GM04504 (cell line): ENCODE measurements around the gene ETV6.

ENCODE experiments used
- DNase-seq: peaks from one replicate; pipeline ENCODE4 v3.0.0-alpha.2; 2012; ENCODE audit warnings: low read depth

ETV6 gene

GRCh38 chr12:11805680-11806079, 156.2 kb downstream of the ETV6 start:
- no peak for DNase-seq

- no peak for DNase-seq
Measured at GRCh38 chr12:11807458-11807857, 158.0 kb downstream of the ETV6 start.

DNA sequence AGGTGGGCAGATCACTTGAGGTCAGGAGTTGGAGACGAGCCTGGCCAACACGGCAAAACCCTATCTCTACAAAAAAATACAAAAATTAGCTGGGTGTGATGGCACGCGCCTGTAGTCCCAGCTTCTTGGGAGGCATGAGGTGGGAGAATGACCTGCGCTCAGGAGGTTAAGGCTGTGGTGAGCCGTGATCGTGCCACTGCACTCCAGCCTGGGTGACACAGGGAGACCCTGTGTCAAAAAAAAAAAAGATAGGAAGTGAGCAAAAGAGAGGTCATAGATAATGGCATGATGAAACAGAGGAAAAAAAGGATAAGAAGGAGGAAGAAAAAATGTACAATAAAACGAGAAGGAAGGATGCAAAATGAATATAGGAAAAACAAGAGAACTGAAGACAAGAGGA, 159.5 kb downstream of the ETV6 start:
- no peak for DNase-seq

- DNase-seq, result no peak
Measured at GRCh38 chr12:11810206-11810545, 160.7 kb downstream of the ETV6 start.

DNA sequence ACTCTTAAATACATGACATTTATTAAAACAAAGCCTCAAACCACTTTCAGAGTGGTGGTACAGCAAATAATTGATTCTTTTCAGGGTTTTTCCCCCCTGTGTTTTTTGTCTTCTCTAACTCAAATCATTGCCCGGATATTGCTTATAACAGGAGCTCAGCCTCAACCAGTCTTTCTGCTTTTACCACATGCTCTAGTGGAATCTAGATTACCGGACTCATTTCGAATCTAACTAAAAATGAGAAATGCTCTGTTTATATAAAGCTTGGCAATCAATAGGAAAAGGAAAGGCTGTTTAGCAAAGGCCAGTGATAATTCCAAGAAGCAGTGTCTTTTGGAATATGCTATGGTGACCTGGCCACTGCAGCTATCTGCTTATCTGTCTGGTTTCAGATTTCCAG, 161.5 kb downstream of the ETV6 start:
- no peak for DNase-seq

DNA sequence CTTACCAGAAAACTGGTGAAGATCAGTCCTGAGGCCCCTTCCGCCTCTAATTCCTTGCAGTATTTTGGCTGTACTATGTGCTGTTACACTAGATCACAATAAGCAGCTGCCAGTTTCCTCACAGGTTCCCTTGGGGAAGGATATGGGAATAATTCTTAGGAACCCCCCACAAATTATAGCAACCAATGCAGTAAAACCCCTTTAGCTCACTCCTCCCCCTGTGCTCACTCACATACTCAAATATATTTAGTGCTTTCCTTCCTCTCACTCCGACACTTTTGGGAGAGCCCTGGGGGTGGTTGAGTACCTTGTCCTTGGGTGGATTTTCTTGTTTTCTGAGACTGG, 162.7 kb downstream of the ETV6 start:
- DNase-seq, result no peak

GRCh38 chr12:11812586-11813437, 163.3 kb downstream of the ETV6 start:
- no peak for DNase-seq

- no peak for DNase-seq
Measured at GRCh38 chr12:11813438-11813813, 164.0 kb downstream of the ETV6 start.

DNA sequence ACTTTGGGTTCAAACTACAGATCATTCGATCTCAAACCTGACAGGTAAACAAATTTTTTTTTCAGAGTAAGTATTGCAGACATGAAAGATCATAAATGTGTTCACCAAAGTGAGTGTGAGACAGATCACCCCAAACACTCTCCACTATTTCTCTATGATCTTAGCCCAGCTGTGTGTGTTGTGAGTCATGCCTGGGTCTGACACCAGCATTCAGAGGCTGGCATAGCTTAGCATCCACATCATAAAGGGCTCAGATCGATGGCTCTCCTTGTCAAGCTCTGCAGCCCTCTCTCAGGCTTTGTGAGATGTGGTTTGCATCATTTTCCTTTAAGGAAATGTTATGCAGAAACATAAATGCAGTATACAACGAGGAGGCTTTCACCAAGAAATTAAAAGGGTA, 164.9 kb downstream of the ETV6 start:
- DNase-seq, result peak; percentile 46

DNA sequence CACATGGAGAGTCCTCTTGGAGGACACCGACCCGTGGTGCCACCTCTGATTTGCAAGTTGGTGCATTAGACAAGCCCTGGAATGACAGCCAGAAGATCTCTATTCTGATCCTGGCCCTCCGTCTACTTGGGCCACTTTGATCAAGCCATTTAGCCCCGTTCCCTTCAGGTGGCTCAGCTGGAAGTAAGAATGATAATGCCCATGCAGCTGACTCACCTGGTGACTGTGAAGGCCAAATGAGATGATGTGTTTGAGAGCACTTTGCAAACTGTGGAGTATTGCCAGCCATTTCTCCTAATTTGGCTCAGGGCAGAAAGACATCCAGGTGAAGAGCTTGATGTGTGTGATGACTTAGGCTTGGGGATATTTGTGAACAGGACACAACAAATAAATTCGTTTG, 165.9 kb downstream of the ETV6 start:
- DNase-seq, result no peak

- no peak for DNase-seq
Measured at GRCh38 chr12:11819643-11820042, 170.2 kb downstream of the ETV6 start.

- DNase-seq, result no peak
Measured at GRCh38 chr12:11820476-11820875, 171.0 kb downstream of the ETV6 start.

- no peak for DNase-seq
Measured at GRCh38 chr12:11821386-11822080, 172.1 kb downstream of the ETV6 start.

GRCh38 chr12:11822081-11822834, 172.8 kb downstream of the ETV6 start:
- no peak for DNase-seq

DNA sequence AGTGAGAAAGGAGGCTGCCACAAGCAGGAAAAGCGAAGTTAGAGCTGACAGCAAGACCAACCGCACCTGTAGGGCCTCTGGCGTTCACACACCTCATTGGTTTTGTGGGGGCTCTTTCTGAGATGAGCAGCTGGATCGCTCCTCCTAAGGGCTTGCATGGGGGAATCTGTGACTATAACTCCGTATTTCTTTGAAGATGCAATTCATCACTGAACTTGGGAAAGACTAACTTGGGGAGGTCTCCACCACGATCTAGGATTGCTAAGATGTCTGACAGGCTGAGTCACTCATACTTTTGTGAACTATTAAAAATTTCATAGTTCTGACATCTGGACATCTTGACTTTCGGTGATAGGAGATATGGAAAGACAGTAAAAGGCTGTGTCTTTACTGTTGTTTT, 173.6 kb downstream of the ETV6 start:
- peak; percentile 56 for DNase-seq

- no peak for DNase-seq
Measured at GRCh38 chr12:11823593-11823992, 174.1 kb downstream of the ETV6 start.

GRCh38 chr12:11824069-11824468, 174.6 kb downstream of the ETV6 start:
- no peak for DNase-seq

DNA sequence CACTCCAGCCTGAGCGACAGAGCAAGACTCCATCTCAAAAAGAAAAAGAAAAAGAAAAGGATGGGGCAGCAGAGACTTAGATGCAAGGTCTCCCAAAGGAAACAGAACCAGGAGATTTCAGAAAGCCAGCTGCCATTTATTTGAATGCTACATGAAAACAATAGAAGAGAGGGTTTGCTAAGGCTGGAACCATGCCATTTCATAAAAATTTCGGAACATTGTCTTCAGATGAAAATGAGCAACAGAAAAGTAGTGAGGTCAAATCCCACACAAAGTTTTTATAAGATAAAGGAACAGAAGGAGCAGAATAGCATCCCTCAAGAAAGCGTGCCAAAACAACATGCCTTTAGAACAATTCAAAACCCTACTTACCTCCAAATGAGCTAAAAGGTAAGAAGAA, 175.3 kb downstream of the ETV6 start:
- DNase-seq, result no peak

GRCh38 chr12:11825278-11825677, 175.8 kb downstream of the ETV6 start:
- DNase-seq, result no peak

- no peak for DNase-seq
Measured at GRCh38 chr12:11826574-11826973, 177.1 kb downstream of the ETV6 start.

GRCh38 chr12:11827091-11828061, 177.9 kb downstream of the ETV6 start:
- no peak for DNase-seq

GRCh38 chr12:11829764-11830194, 180.3 kb downstream of the ETV6 start:
- no peak for DNase-seq
